Brain microvascular endothelial cell (primary cell): ENCODE data around the gene RABEPK.

ENCODE experiments used
- DNase-seq: peaks from one replicate; pipeline ENCODE4 v3.0.0-alpha.2; 2020
- H3K27ac ChIP-seq: fragments of 250-450 bp; sonication (Bioruptor Pico); 2 replicates; pipeline ENCODE4 v1.5.1; 2020; ENCODE audit warnings: mild to moderate bottlenecking, moderate library complexity
- H3K27me3 ChIP-seq: fragments of 250-450 bp; sonication (Bioruptor Pico); replicated peaks from 2 replicates; pipeline ENCODE4 v1.5.1; 2020; ENCODE audit warnings: mild to moderate bottlenecking
- H3K36me3 ChIP-seq: fragments of 250-450 bp; sonication (Bioruptor Pico); replicated peaks from 2 replicates; pipeline ENCODE4 v1.5.1; 2020; ENCODE audit warnings: mild to moderate bottlenecking
- H3K4me3 ChIP-seq: 2 replicates; pipeline ENCODE4 v1.5.1; 2011; ENCODE audit warnings: low read depth, mild to moderate bottlenecking, control low read depth, low read length, moderate library complexity
- CTCF ChIP-seq: IDR thresholded peaks from 2 replicates; pipeline ENCODE4 v1.5.1; 2011; ENCODE audit warnings: low read depth, mild to moderate bottlenecking, moderate library complexity, low read length, control low read depth, inconsistent platforms; ENCODE audit errors: missing control alignments
- in situ Hi-C: cut with HindIII; loops from 2 replicates; pipeline ENCODE4 v1.10.0; 2017; ENCODE audit warnings: low sequenced_read_pairs, low pct_ligation_motif_present

Gene RABEPK

GRCh38 chr9:125238127-125238914 is 38.0 kb downstream of the RABEPK start:
- Histone ChIP-seq H3K27ac (no peak overlapping the region), H3K4me3 (peak overlapping the region; percentile 99), H3K36me3 (peaks cover 64% of the 10 kb centered on the region), H3K27me3 (no peaks in the 10 kb centered on the region)
- no peak for DNase-seq
- TF ChIP-seq CTCF = no peak
- in situ Hi-C loops = no loop called here

- Histone ChIP-seq H3K27ac (no peak overlapping the region), H3K4me3 (peak overlapping the region; percentile 99), H3K27me3 (no peaks in the 10 kb centered on the region), H3K36me3 (peaks cover 64% of the 10 kb centered on the region)
- no peak for TF ChIP-seq CTCF
- in situ Hi-C loops = no loop called here
- no peak for DNase-seq
Measured at GRCh38 chr9:125238915-125239446, 38.6 kb downstream of the RABEPK start.

GRCh38 chr9:125239631-125240597 is 39.6 kb downstream of the RABEPK start:
- TF ChIP-seq CTCF = no peak
- no peak for DNase-seq
- Histone ChIP-seq H3K4me3 (peak overlapping the region; percentile 99), H3K27ac (peak overlapping the region; percentile 96), H3K27me3 (no peaks in the 10 kb centered on the region), H3K36me3 (peaks cover 60% of the 10 kb centered on the region)
- in situ Hi-C loops = no loop called here

GRCh38 chr9:125240649-125240999 is 40.3 kb downstream of the RABEPK start:
- DNase-seq = no peak
- no peaks in the 10 kb centered on the region for H3K27me3 ChIP-seq
- in situ Hi-C loops = no loop called here
- H3K4me3 ChIP-seq = peak overlapping the region; percentile 99
- H3K27ac ChIP-seq = peak overlapping the region; percentile 96
- TF ChIP-seq CTCF = no peak
- peaks cover 54% of the 10 kb centered on the region for H3K36me3 ChIP-seq

GRCh38 chr9:125241000-125241862 is 40.9 kb downstream of the RABEPK start, which contains the start of gene HSPA5:
Gene HSPA5 (minus strand): TSS chr9:125241343. CDS start chr9:125241126, 217 bp downstream.
- Histone ChIP-seq H3K4me3 (peak within 1 kb of the TSS; percentile 99), H3K27ac (peak within 1 kb of the TSS; percentile 96), H3K27me3 (no peaks in the 10 kb centered on the region), H3K36me3 (peaks cover 48% of the 10 kb centered on the region)
- peak; percentile 19 for TF ChIP-seq CTCF
- DNase-seq = peak; percentile 100
- in situ Hi-C loops = no loop called here
